HG02642 (cell line): ENCODE data around the gene SORCS2.
"Not testable (repeated sequence)": the region's sequence is repeated elsewhere in the genome, so short reads cannot be mapped to it uniquely, and the experiment has no call there.

Source experiments
- ATAC-seq: cut with Tn5 transposase; IDR thresholded peaks from one replicate; pipeline ENCODE4 v1.9.1; 2021; ENCODE audit warnings: mild to moderate bottlenecking; ENCODE audit not compliant: unreplicated experiment, poor library complexity

SORCS2 gene

GRCh38 chr4:7215187-7215586 is 22.8 kb downstream of the SORCS2 start:
- ATAC-seq, result not testable (repeated sequence)

- ATAC-seq, result no peak
Observed at GRCh38 chr4:7217039-7217438, 24.7 kb downstream of the SORCS2 start.

DNA sequence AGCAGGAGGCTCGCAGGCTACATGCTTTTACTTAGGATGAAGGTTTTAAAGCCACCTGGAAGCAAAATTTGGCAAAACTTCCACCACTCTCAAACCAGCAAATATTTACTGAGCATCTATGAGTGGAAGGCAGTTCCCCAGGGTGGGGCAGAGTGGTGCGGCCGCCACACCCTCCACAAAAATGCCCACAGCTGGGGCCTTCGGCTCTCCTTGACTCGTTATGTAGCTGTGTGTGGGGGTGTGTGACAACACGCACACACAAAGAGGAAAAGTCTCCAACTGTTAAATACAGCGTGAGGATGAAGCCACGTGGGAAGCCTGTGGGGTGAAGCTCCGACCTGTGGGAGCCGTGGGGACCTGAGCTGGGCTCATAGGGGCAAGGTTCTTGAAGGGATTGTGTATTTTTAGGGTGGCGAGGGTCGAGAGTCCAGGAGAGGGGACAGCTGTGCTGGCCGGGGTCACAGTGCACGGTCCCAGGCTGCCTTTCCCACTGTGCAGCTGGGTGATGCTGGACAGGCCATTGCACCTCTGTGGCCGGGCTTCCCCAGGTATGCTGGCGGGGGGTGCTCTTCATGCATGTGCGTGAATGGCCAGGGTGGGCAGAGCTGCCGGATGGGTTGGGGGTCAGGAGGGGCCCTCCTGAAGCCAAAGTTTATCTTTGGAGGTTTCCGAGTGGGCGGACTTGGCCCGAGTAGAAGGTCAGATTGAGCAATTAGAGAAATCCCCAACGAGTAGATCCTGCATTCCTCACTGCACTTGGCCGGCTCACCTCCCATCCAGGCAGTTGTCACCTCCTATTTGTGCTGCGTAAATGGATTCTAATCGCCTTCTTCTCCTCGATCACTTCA is 25.4 kb downstream of the SORCS2 start:
- ATAC-seq, result no peak

DNA sequence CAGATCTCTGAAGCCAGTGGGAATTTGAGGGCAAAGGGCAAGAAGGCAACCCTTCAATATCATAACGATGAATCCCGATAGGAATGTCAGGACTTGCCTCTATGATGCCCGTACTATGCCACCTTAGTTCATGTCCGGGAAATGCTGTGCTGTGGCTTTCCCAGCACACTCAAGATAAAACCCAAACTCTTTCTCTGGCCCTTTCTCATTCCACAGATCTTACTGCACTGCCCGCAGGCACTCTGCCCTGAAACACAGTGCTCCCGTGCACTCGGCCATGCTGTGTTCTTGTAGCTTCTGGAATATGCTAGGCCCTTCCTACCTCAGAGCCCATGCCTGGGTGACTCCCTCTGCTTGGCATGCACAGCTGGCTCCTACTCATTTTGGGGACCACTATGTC is 26.3 kb downstream of the SORCS2 start:
- no peak for ATAC-seq

DNA sequence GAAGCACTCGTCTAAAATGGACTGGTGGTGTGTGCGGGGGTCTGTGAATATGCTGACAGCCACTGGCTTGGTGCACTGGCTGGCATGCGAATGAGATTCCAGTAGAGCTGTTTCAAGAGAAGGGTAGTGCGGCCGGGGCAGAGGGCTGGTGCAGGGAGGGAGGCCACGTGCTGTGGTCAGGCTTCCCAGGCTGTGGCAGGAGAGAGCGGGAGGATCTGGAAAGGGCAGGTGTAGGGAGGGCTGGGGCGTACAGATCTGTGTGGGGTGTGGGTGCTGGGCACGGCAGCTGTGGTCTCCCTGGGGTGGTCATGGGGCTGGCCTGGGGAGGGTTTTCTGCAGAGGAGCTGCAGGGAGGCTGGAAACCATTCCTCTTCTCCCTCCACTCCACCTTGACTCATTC is 30.2 kb downstream of the SORCS2 start:
- no peak for ATAC-seq

- no peak for ATAC-seq
Observed at GRCh38 chr4:7223541-7223940, 31.2 kb downstream of the SORCS2 start.

DNA sequence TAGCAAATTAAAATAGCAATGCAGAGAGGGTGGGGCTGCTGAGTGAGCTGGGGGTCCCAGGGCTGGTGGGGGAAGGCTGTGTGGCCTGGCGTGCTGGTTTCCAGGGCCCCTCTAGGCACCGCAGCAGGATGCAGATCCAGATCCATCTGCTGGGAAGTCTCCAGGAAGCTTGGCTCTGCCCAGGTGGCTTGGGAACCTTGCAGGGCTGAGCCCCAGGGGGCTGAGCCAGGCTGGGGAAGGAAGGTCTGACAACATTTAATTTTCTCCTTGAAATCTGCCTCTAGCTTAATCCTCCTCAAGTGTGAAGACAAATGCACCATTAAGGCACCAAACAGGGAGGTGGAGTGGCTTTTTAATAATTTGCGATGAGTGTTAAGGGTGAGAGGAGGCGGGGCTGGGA is 31.7 kb downstream of the SORCS2 start:
- no peak for ATAC-seq

DNA sequence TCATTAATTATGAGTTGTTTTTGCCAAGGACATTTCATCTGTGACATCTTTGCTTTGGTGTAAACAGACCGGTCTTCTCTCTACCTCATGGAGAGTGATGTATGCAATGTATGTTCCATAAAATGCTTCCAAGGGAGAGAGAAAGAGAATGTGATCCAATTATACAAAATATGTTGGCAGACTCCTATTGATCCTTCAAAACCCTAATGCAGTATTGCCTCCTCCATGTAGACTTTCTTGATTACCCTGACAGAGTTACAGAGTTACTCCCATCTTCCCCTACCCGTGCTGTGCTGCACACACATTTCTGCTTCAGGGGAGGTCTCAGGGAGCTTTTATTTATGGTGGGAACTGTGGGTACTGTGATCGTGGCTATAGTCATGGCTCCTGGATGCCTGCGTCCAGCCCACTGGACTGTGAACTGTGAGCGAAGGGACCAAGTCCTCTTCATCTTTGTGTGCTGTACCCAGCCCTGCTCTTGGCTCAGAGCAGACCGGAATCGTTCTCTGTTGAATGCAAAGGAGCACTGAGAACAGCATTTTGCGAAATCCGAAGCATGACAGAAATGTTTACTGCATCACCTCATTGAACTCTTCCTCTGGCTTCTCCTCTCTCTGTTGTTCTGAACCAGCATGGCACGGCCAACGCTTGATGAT is 32.7 kb downstream of the SORCS2 start:
- no peak for ATAC-seq

GRCh38 chr4:7226439-7226838 is 34.1 kb downstream of the SORCS2 start:
- ATAC-seq, result no peak

DNA sequence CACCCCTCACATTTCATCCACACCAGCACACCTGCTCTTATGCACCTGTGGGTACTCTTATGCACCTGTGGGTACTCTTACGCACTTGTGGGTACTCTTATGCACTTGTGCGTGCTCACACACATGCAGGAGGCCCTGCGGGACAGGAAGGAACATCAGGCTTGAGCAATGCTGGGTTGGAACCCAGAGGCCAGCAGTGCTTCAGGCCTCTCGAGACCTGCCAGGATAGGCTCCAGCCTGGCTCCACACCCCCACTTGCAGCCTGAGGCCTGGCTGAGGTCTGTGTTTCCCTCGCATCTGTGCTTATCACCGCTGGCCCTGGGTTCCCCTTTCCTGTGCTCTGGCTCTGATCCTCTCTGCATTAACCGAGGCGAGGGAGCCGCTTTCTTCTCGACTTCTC is 34.7 kb downstream of the SORCS2 start:
- no peak for ATAC-seq

DNA sequence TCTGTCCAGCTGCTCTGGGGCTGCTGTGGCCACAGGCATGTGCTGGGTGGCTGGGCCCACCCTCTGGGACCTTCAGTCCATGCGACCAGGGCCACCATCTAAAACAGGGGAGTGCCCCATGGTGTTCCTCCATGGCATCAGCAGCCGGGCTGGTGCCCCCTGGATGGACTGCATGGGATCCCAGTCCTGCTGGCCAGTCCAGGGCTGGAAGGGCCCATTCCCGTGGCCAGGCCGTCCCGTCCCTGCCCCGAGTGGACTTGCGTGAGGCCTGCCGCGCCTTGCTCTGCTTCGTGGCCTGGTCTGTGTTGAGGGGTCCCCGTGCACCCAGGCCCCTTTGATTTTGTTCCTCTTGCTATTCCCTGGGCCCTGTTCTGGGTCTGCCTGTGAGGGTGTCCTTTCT is 36.4 kb downstream of the SORCS2 start:
- no peak for ATAC-seq

DNA sequence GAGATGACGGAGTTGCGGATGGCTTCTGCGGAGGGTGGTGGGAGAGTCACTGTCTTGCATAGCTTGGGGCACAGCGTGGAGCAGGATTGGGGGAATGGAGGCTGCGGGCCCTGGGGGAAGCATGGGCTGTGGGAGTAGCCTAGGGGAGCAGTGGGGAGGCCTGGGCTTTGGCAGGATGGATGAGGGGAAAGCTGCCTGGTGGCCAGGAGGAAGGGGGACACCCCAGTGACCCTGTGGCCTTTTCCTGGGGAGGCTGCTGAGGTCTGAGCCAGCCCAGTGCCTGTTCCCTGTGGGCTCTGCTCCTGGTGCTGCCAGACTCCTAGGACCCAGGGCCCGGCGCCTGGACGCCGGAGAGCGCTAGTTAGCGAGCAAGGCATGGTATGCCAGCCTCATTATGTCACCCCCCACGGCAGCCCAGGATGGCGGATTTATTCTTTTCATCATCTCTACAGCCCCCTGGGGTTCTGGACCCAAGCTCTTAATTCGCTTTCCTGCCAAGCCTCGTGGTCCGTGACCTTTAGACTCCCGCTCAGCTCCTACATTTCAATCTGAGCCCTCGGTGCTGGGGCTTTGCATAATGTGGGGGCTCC is 39.8 kb downstream of the SORCS2 start:
- ATAC-seq, result no peak

DNA sequence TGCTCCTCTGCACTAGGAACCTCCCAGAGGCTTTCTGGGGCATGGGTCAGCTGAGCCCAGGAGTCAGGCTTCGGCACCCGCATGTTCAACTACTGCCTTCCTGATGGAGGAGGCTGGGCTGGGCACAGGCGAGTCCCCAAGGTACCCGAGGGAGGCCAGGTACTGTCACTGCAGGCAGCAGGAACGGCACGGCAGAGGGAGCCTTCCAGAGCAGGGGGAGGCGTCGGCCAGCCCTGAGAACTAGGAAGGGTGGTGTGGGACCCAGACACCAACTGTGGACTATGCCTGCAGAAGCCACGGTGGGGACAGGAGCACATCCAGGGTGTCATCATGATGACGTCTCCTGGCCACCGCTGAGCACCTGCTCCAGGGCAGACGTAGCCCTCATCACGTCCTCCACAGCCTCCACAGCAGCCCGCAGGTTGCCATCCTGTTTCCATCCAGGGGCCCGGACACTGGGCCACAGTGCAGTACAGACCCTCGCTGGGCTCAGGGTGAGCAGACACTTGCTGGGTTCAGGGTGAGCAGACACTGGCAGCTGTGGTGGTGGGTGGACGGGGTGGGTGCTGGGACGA is 40.8 kb downstream of the SORCS2 start:
- ATAC-seq, result no peak

GRCh38 chr4:7233601-7234000 is 41.3 kb downstream of the SORCS2 start:
- no peak for ATAC-seq

DNA sequence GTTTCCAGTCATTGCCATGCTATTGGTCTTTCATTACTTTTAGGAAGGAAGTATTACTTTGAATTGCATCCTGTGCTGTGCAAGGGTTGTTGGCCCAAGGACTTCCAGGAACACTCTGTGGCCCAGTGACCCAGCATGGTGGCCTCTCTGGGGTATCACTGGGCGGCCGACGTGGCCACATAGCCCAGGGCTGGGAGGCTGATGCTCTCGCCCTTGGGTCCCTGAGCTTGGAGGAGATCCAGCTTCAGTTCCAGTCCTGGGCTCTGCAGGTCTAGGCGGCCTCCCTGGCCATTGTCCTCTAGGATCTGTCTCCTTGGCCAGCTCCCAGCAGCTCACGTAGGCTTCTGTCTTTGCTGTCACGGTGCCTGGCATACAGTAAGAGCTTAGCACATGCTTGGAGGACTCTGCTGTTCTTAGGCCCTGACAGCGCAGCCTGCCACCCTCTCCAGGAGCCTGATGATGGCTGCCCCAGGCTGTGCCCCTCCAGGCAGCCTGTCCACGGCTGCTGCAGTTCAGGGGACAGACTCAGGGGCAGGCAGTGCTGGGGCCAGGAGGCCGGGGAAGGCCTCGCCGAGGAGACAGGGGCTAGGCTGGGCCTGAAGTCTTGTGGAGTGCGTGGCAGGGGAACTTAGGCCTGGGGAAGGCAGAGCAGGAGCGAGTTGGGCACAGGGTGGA is 42.2 kb downstream of the SORCS2 start:
- no peak for ATAC-seq

- no peak for ATAC-seq
Observed at GRCh38 chr4:7235030-7235380, 42.7 kb downstream of the SORCS2 start.

DNA sequence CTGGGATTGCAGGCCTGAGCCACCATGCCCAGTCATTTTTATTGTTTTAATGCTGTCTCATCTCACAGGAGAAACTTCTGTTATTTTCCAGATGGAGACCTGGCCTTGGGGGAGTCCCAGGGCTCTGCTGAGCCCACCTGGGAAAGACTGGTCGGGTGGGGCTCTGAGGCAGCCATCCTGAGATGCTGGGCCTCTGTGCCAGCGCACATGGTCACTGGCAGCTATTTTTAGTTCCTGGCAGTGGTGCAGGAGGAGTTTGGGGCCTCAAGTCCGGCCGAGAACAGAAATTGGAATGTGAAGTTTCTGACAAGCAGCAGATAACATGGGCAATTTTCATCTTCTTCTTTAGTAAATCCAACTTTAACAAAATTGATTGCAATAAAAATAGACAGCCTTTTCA is 44.5 kb downstream of the SORCS2 start:
- ATAC-seq, result no peak

DNA sequence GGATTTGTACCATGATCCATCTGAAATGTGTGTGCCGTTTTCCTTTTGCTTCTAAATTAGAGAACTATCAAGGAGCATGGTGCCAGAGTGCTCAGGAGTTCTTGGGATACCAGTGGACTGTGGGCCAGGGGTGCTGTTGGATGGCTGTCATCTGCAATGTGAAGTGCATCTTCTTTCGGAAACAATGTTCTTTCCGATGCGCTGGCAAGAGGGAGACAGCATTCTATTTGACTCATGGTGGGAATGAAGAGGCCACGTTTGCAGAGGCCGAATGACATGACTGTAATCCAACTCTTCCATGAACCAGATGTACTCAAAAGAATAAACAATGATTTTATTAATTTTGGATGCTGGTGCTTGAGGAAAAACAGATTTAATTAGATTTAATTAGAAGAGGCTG is 45.5 kb downstream of the SORCS2 start:
- ATAC-seq, result no peak

- no peak for ATAC-seq
Observed at GRCh38 chr4:7238300-7238960, 46.1 kb downstream of the SORCS2 start.

DNA sequence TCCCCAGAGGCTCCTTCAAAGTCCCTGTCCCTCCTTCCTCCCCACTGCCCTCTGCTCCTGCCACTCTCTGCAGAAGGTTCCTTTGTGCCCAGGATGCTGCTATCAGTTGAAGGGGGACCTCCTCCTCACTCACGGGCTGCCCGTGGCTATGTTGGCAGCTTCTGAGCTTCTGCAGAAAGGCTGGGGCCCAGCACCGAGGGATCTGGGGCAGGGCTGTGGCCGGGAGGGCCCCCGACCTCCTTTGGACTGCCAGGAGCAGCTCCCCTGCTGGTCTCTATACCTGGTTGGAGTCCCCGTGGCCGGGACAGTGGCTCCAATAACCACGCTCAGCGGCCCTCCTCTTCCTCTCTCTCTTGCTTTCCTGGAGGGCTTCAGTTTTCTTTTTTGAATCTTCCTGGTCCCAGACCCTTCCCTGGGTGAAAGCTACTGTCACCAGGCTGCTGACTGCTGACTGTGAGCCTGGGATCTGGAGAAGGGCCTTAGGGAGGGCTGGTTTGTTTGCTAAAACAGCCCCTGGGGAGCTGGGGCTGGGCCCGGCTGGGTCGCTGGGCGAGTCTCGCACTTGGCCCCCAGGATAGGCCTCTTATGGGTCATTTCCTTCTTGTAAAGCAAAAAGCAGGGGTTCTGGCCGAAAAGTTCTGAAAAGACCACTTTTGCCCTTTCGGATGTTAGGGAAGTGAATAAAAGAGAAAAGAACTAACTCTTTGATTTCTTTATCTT is 46.9 kb downstream of the SORCS2 start:
- ATAC-seq, result no peak
